GM18498 (cell line): ENCODE results near the gene TMEM42.

Experiments used
- ATAC-seq: cut with Tn5 transposase; IDR thresholded peaks from one replicate; pipeline ENCODE4 v1.9.1; 2021; ENCODE audit warnings: mild to moderate bottlenecking, moderate library complexity; ENCODE audit not compliant: unreplicated experiment

Gene TMEM42

DNA sequence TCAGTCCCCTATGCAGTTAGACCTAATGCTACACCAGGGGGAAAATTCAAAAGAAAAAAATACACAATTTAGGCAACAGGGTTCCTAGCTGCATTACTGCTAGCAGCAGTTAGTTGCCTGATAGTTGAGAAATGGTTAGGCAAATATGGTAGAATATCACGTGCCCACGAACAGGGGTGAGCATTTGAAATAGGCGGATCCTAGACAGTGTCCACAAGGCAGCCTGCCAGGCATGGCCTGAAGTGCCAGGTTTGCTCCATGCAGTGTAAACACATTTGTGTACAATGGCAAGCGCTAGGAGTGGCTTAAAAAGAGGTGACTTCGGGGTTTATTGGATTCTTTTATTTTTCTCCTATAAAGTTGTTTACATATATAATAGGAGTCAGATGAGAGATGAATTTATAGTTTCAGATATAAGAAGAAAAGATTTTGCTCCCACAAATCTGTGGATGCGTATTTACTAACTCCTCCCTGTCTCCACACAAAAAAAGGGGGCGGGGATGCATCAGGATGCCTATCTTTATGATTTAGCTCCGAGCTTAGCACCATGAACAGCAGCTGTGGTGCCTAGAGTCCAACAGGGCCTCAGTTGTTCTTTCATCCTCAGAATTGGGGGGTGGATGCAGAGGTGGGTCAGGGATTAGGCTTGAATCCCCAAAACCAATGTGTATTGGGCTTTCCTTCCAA is 8.8 kb downstream of the TMEM42 start:
- ATAC-seq, result no peak

DNA sequence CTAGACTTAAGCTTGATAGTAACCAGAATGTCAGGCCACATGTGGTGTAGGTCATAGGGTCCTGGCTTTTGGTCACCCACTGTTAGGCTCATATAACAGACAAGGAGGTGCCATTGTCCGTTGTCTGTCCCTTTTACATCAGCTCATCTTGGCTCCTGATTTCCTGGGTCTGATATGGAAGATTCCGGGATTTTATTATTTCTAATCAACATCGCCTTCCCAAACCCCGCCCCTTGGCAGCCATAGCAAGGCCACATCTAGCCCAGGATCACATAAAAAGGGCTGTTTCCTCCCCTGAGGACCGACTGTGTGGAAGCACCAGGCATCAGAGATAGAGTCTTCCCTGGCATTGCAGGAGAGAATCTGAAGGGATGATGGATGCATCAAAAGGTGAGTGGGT is 12.6 kb downstream of the TMEM42 start, which contains the start of gene TGM4:
Gene TGM4 (plus strand): TSS at position 301 of the 400 bp plus-strand sequence. CDS start 71 bp downstream, at position 372.
- no peak for ATAC-seq

DNA sequence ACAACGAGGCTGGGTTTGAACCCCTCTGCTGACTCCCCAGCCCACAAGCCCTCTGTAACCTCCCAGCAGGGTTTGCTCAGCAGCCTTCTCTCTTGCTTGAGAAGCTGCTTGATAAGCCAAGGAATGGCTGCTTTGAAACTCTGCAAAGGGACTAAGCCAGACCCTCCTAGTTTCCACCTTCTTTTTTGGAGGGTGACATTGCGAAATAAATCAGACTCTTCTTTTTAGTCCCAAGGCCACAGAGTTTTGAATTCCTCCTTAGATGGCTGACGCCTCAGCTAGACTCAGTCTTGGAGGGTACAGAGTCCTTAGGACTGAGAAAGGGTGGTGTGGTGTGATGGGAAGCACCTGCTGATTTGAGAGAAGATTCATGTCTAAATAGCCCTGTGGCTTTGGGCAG is 13.9 kb downstream of the TMEM42 start:
- ATAC-seq, result no peak

DNA sequence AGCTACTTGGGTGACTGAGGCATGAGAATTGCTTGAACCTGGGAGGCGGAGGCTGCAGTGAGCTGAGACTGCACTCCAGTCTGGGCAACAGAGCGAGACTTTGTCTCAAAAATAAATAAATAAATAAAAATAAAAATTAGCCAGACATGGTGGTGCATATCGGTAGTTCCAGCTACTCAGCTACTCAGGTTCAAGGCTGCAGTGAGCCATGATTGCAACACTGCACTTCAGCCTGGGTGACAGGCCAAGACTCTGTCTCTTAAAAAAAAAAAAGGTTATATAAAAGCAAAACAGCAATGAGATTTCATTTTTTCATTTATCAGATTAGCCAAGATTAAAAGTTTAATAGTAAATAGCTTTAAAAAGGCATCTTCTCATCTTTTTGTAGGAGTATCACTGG is 15.6 kb downstream of the TMEM42 start:
- ATAC-seq, result no peak

DNA sequence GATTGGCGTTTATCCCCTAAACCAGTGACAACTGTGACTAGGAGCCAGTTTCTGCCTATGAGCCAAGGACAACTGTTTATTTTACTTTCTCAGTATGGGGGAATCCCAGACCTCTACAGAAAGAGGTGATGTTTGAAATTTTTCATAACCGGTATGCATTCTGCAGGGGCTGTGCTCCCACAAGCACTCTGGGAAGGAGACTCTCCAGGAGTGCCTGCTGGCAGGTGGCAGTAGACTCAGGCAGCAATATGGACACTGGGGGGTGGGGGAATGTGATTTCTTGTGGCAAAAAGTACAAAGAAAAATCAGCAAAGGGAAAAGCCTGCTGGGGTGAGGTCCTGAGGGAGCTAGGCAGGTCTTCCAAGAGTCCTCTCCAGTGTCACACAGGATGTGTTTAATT is 18.6 kb downstream of the TMEM42 start:
- ATAC-seq, result no peak

DNA sequence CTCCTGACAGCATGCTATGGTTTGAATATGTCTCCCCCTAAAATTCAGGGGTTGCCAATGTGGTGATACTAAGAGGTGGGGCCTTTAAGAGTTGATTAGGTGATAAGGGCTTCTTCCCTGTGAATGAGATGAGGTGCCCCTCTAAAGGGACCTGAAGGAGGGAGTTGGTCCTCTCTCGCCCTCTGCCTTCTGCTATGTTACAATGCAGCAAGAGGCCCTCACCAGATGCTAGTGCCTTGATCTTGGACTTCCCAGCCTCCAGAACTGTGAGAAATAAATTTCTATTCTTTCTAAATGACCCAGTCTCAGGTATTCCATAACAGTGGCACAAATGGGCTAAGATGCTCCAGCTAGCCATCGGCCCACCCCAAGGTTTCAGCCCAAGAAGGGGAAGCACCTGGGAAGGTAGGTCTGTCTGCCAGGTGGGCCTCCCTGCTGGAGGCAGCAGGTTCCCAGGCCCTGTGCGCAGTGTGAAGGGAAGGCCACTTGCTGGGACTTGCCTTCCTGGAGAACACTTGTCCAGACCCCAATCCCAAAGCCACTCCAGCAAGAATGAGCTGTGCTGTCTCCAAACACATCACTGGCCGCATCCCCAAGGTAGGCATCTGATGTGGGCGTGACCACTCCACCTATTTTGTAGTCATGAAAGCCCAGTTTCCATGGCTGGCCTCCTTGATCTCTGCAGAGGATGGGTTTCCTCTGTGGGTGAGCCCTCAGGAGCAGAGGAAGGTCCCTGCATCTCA is 21.7 kb downstream of the TMEM42 start:
- no peak for ATAC-seq

DNA sequence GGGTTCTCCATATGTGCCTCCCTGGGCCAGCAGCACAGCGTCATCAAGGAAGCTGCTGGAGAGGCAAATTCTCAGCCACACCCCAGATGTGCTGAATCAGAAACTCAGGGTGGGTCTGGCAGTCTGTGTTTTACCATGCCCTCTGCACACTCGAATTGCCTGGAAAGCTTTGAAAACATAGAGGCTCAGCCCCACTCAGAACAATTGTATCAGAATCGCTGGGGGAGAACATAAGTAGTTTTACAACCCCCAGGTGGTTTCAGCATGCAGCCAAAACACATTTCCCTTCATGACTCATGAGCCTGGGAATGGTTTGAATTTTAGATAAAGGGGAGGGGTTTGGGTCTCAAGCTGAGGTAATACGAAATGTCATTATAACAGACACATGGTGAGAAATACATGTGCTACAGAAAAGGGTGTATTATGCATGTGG is 22.3 kb downstream of the TMEM42 start:
- no peak for ATAC-seq

DNA sequence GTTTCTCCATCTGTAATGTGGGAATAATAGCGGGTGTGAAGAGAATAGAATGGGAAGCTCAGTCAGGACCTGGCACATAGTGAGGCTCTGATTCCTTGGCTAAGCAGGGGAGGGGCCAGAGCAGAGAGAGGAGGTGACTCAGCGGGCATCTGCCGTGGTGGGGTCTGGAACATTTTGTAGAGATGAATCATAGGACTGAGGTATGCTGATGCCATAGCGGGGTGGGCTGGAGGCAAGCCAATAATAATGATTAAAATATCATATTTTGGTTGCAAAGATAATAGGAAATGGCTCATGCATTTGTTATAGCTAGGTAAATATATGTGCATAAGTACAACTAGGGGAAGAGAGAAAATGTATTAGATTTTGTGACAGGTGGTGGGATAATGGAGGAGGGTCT is 23.9 kb downstream of the TMEM42 start:
- no peak for ATAC-seq

DNA sequence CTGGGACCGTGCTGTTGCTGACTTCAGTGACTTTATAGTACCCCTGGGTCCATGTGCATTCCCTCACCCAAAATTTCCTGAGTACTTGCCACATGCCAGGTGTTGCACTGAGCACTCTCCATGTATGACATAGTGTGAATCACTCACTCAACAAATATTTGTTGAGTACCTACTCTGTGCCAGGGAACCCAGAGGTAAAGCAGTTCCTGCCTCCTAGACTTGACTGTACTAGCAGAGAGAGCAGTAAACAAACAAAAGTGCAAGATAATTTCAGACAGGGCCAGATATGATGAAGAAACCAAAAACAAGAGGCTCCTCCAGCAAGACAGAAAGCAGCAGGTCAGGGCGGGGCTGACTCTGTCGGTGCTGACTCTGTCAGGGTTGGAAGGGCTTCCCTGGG is 24.8 kb downstream of the TMEM42 start:
- no peak for ATAC-seq

DNA sequence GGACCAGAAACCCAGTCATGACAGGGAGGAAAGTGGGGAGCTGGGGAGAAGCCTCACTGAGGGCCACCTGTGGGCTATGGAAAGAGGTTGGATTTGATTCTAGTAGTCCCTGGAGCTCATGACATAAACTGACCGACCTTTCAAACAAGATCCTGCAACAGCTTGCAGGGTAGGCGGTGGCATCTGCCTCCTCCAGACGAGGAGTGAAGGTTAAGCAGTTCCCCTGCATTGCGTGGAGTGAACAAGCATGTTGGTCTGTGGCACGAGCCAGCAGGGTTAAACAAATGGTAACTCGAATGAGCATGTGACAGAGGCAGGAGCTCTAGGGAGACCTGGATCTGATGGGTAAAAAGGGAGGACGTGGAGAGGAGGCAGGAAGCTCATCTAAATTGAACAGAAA is 25.4 kb downstream of the TMEM42 start:
- ATAC-seq, result no peak

DNA sequence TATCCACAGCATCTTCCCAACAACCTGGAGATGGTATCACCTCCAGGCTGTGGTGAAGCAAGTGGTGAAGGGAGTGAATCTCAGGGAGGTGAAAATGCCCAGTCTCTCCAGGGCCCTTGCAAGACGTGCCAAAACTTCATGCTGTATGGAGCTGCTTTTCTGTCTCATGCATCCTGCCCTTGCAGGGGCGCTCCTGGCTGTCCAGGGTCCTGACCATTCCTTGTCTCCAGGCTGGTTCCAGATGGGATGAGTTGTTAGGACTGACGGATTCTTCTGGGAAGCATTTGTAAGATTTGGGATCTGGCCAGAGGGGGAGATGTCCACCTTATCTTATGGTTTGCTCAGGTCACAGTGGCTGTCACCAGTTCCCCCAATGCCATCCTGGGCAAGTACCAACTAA is 28.5 kb downstream of the TMEM42 start:
- ATAC-seq, result no peak

DNA sequence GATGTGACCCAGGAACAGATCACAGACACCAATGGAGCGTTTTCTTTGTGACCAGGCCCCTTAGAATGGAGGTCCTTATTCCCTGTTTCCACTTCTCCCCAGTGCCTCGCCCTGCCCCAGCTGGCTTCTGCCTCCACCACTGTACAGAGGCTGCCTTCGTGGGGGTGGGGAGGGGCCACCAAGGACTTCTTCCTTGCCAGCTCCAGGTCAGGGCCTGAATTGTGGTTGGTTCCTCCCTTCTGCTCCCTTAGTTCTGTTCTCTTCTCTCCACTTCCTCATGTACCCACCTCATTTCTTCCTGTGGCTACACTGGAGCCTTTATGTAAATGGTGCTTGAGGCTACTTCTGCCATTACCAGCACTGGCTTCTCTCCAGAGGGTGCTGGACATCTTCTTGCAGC is 29.1 kb downstream of the TMEM42 start:
- no peak for ATAC-seq

DNA sequence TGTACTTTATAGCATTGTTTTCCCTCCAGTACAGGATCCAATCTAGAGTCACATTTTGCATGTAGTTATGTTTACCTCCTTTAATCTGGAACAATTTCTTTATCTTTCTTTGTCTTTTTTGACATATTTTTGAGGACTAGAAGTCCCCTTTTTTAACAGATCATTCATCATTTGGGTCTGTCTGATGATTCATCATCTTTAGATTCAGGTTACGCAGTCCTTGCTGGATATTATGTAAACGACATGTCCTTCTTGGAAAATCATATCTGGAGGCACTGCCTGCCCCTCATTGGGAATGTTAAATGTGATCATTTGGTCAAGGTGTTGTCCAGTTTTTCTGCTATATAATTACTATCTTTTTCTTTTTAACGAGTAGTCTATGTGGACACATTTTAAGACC is 31.0 kb downstream of the TMEM42 start:
- no peak for ATAC-seq

DNA sequence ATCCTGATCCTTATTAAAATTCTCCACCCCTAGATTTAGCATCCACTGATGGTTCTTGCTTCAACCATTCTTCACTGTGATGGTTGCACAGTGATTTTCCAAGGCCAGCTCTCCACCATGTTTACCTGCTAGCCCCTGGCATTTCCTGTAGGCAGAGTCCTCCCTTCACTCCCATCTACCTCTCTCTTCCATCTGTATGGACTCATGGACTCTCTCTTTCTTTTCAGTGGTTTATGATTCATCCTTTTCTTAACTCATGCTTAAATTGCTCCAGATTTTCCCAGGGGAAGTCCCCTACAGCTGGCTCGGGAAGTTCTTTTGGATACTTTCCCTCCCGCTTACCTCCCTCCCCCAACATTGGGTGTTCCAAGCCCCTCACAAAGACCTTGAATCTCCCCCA is 31.4 kb downstream of the TMEM42 start:
- ATAC-seq, result no peak

DNA sequence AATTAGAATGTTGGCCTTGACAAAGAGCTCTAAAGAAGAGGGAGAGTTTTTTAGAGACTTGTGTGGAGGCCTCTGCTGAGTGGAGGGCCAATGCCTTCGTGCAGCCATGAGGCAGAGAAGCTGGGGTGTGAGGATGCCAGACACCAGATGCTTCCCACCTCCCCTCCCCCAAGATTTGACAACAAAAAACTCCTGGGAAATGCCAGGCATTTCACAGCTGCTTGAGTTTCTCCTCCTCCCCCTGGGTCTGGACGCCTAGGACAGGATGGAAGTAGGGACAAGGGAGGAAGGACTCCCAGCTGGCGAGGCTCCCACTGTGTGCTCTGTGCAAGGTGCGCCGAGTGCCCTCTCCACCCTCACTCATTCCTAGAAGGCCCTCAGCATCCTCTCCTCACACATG is 32.8 kb downstream of the TMEM42 start:
- no peak for ATAC-seq

DNA sequence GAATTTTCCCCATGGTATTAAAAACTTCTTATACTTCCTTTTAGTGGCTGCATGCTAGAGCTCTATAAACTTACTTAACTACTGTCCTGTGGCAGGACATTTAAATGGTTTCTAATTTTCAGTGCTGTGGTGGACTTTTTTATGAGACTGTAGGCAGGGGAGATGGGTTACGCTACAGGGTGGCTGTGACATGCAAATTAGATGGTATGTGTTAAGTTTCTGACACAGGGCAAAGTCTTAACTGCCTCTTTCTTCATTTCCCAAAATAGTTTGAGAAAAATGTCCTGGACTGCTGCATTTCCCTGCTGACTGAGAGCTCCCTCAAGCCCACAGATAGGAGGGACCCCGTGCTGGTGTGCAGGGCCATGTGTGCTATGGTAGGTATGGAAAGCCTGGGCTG is 34.7 kb downstream of the TMEM42 start:
- peak; percentile 58 for ATAC-seq

DNA sequence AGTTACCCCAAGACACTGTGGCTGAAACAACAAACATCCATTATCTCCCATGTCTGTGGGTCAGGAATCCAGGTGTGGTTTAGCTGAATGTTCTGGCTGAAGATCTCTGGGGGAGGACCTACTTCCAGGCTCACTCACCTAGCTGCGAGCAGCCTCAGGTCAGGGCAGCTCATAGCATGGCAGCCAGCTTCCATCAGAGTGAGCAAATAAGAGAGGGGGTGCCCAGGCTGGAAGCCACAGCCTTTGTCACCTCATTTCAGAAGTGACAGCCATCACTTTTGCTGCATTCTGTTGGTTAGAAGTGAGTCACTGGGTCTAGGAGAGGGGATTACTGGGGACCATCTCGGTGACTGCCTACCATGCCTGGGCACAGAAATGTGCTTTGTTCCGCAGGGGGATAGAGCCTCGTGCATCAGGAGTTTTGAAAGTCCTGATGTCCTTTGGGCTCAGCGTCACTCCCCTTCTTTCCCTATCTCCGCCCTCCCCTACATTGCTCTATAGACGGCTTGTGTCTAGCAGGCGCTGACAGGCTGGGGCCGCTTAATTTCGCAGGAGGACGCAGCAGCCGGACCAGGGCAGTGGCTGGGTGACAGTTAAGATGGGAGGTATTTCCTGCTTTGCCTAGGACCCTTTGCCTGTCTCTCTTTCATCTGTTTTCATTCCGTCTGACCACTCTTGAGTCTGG is 38.1 kb downstream of the TMEM42 start:
- ATAC-seq, result no peak

DNA sequence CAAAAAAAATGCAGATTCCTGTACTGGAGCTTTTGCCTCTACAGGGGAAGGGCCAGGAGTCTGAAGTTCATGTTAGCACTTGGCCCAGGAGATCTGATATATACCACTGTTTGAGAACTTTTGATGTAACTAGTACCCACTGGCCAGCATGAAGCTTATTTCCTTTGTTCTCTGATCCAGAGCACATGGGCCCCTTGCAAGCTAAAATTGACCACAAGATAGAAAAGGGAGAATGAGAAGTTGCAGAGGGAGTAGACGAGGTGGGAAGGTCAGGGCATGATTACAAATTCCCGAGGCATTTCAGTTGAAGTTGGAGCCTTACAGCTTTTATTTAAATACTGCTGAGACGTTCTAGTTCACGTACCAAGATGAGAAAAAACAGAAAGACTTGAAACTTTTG is 40.9 kb downstream of the TMEM42 start:
- no peak for ATAC-seq

DNA sequence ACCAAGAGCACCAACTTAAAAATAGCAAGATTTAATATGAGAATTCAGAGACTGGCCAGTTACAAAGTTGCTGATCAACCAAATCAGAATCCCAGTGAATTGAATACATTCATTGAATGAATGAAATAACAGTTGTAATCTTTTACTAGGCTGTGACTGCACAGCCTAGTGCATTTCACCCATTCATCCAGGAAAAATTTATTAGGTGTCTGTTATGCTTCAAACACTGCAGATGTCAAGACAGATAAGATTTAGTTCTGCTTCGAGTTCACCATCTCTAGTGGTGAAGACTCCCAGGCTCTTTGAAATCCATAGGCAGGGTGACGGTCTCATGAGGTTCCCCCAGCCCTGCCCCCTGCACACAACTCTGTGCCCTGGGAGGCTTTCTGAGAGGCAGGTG is 41.6 kb downstream of the TMEM42 start:
- no peak for ATAC-seq

DNA sequence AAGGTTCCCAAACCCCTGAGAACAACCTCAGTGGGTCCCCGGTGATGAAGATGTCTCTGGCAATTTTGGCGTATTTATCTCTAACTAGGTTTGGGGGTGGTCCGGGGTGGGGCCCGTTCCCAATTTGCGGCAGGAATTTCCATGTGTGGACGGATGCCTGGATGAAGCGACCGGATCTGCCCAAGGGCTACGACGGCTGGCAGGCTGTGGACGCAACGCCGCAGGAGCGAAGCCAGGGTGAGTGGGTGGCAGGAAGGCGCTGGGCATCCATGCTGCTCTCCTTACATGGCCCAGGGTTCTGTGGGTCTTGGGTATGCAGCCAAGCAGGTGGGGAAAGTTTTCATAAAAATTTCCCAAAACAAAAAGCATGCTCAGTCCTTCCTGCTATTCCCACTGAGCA is 42.0 kb downstream of the TMEM42 start:
- no peak for ATAC-seq

DNA sequence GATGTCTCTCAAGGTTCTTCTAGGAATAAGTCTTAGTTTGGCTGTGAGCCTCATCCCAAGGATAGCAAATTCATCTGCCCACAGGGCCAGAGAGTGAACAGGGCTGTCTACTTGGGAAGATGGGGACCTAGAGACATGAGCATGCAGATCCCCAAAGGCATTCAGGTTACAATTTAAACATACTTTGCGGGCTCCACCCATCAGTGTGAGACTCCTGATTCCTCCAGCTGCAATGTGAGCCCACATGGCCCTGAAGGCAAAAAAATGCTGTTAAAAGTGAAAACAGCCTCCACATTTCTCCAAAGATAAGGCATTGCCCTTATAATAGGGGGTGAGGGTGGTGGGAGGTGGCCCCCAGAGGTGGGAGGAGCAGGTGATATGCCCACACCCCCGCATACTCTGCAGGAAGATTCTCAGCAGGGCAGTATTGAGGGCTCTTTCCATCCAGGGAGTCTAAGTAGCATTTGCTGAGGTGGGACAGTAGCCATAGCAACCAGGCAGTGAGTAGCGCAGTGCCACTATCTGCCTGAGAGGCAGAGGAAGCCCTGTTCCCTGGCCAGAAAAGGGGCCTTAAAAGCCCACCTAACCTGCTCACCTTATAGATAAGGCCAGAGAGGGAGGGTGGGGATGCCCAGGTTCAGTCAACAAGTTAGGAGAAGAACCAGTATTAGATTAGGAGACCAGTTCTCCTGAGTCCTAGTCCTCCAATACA is 43.9 kb downstream of the TMEM42 start:
- ATAC-seq, result no peak
